NT2/D1 (cell line): ENCODE measurements around the gene LTBP1.

Source experiments
- DNase-seq: peaks from one replicate; pipeline ENCODE4 v3.0.0-alpha.2; 2011; ENCODE audit warnings: low read depth, low spot score
- H3K27me3 ChIP-seq: 2 replicates; pipeline ENCODE4 v1.6.0; 2011; ENCODE audit warnings: mild to moderate bottlenecking; ENCODE audit not compliant: insufficient read length, insufficient read depth
- H3K36me3 ChIP-seq: 2 replicates; pipeline ENCODE4 v1.6.1; 2011; ENCODE audit warnings: mild to moderate bottlenecking, low read length, mixed read lengths; ENCODE audit not compliant: insufficient read depth, insufficient read length
- H3K4me1 ChIP-seq: 2 replicates; pipeline ENCODE4 v1.5.1; 2011; ENCODE audit not compliant: insufficient read depth, insufficient read length
- H3K4me3 ChIP-seq: 2 replicates; pipeline ENCODE4 v1.5.1; 2011; ENCODE audit warnings: low read depth; ENCODE audit not compliant: insufficient read length
- H3K9ac ChIP-seq: 2 replicates; pipeline ENCODE4 v1.6.0; 2011; ENCODE audit warnings: low read depth; ENCODE audit not compliant: insufficient read length
- H3K9me3 ChIP-seq: 2 replicates; pipeline ENCODE4 v1.5.1; 2011; ENCODE audit warnings: mild to moderate bottlenecking, low read length; ENCODE audit not compliant: insufficient read depth
- SUZ12 ChIP-seq: IDR thresholded peaks from 2 replicates; pipeline ENCODE4 v1.6.1; 2011; ENCODE audit not compliant: insufficient read length, insufficient read depth; ENCODE audit errors: extremely low read depth
- YY1 ChIP-seq: IDR thresholded peaks from 2 replicates; pipeline ENCODE4 v1.6.1; 2011; ENCODE audit not compliant: insufficient read length, insufficient read depth
- ZNF274 ChIP-seq: IDR thresholded peaks from 2 replicates; pipeline ENCODE4 v1.6.1; 2011; ENCODE audit warnings: mild to moderate bottlenecking, low read depth, low read length

Gene LTBP1

GRCh38 chr2:33236482-33237385 is 290.0 kb downstream of the LTBP1 start:
- H3K9me3 ChIP-seq = no peaks in the 10 kb centered on the region
- no peaks in the 10 kb centered on the region for H3K27me3 ChIP-seq
- no peak for DNase-seq
- H3K4me1 ChIP-seq = no peaks in the 10 kb centered on the region
- H3K9ac ChIP-seq = no peak overlapping the region
- H3K4me3 ChIP-seq = no peak overlapping the region
- no peaks in the 10 kb centered on the region for H3K36me3 ChIP-seq
- TF ChIP-seq ZNF274 (no peak), SUZ12 (no peak), YY1 (no peak)

- Histone ChIP-seq H3K9ac (no peak overlapping the region), H3K4me1 (no peaks in the 10 kb centered on the region), H3K9me3 (no peaks in the 10 kb centered on the region), H3K36me3 (no peaks in the 10 kb centered on the region), H3K27me3 (no peaks in the 10 kb centered on the region), H3K4me3 (no peak overlapping the region)
- no peak for DNase-seq
- TF ChIP-seq SUZ12 = no peak
- TF ChIP-seq YY1 = no peak
- TF ChIP-seq ZNF274 = no peak
Measured at GRCh38 chr2:33238111-33238510, 291.4 kb downstream of the LTBP1 start.

- Histone ChIP-seq H3K4me1 (no peaks in the 10 kb centered on the region), H3K9ac (no peak overlapping the region), H3K36me3 (no peaks in the 10 kb centered on the region), H3K4me3 (no peak overlapping the region), H3K27me3 (no peaks in the 10 kb centered on the region), H3K9me3 (no peaks in the 10 kb centered on the region)
- no peak for DNase-seq
- TF ChIP-seq YY1 (no peak), ZNF274 (no peak), SUZ12 (no peak)
Measured at GRCh38 chr2:33240178-33240577, 293.4 kb downstream of the LTBP1 start.

- Histone ChIP-seq H3K9me3 (no peaks in the 10 kb centered on the region), H3K4me3 (no peak overlapping the region), H3K9ac (no peak overlapping the region), H3K36me3 (no peaks in the 10 kb centered on the region), H3K4me1 (no peaks in the 10 kb centered on the region), H3K27me3 (no peaks in the 10 kb centered on the region)
- no peak for DNase-seq
- no peak for TF ChIP-seq ZNF274
Measured at GRCh38 chr2:33241072-33241471, 294.3 kb downstream of the LTBP1 start.

- Histone ChIP-seq H3K36me3 (no peaks in the 10 kb centered on the region), H3K4me1 (no peaks in the 10 kb centered on the region), H3K9ac (no peak overlapping the region), H3K4me3 (no peak overlapping the region), H3K9me3 (no peaks in the 10 kb centered on the region), H3K27me3 (no peaks in the 10 kb centered on the region)
- DNase-seq = no peak
- TF ChIP-seq SUZ12 (no peak), YY1 (no peak), ZNF274 (no peak)
Measured at GRCh38 chr2:33241581-33241980, 294.8 kb downstream of the LTBP1 start.

GRCh38 chr2:33242845-33243244 is 296.1 kb downstream of the LTBP1 start:
- no peak overlapping the region for H3K9ac ChIP-seq
- no peaks in the 10 kb centered on the region for H3K9me3 ChIP-seq

GRCh38 chr2:33246432-33246831 is 299.7 kb downstream of the LTBP1 start:
- H3K4me3 ChIP-seq = no peak overlapping the region
- TF ChIP-seq SUZ12 (no peak), YY1 (no peak), ZNF274 (no peak)
- H3K9ac ChIP-seq = no peak overlapping the region
- H3K9me3 ChIP-seq = no peaks in the 10 kb centered on the region
- no peaks in the 10 kb centered on the region for H3K36me3 ChIP-seq
- no peak for DNase-seq
- H3K4me1 ChIP-seq = no peaks in the 10 kb centered on the region
- no peaks in the 10 kb centered on the region for H3K27me3 ChIP-seq

More at GRCh38 chr2:33242845-33243244, 296.1 kb downstream of the LTBP1 start:
- TF ChIP-seq YY1 (no peak), SUZ12 (no peak), ZNF274 (no peak)
- Histone ChIP-seq H3K4me3 (no peak overlapping the region), H3K27me3 (no peaks in the 10 kb centered on the region), H3K36me3 (no peaks in the 10 kb centered on the region), H3K4me1 (no peaks in the 10 kb centered on the region)
- DNase-seq = no peak

GRCh38 chr2:33247365-33247764 is 300.6 kb downstream of the LTBP1 start:
- no peaks in the 10 kb centered on the region for H3K36me3 ChIP-seq
- TF ChIP-seq YY1 = no peak
- no peak for TF ChIP-seq ZNF274
- TF ChIP-seq SUZ12 = no peak

More at GRCh38 chr2:33247365-33247764, 300.6 kb downstream of the LTBP1 start:
- Histone ChIP-seq H3K4me1 (no peaks in the 10 kb centered on the region), H3K4me3 (no peak overlapping the region), H3K27me3 (no peaks in the 10 kb centered on the region), H3K9me3 (no peaks in the 10 kb centered on the region), H3K9ac (no peak overlapping the region)
- DNase-seq = no peak
